Dedifferentiated amniotic fluid mesenchymal stem cell (primary cell): Measurements from ENCODE around the gene XRN2.
A peak's percentile ranks its signal among the peaks of the same experiment; 100 is the strongest.
"Not testable (repeated sequence)": the region's sequence is repeated elsewhere in the genome, so short reads cannot be mapped to it uniquely, and the experiment has no call there.

Experiments used
- DNase-seq: peaks from one replicate; pipeline ENCODE4 v3.0.0-alpha.2; 2016; ENCODE audit errors: extremely low spot score

Gene XRN2

DNA sequence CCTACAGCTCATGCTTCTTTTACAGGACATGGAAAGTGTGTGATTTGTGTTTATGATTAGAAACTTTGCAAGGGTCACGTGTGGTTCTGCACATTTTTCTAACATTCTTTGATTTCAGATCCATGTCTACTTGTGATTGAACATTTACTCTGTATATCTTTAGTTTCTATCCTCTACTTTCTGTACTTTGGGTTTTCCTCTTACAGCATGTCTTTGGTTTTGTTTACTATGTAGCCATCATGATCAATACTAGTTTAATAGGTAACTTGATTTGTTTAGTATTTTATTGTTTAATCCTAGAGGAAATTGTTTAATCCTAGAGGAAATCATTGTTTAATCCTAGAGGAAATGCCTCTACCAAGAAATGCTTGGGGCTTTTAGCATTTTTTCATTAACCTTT is 41.8 kb downstream of the XRN2 start:
- DNase-seq = no peak

DNA sequence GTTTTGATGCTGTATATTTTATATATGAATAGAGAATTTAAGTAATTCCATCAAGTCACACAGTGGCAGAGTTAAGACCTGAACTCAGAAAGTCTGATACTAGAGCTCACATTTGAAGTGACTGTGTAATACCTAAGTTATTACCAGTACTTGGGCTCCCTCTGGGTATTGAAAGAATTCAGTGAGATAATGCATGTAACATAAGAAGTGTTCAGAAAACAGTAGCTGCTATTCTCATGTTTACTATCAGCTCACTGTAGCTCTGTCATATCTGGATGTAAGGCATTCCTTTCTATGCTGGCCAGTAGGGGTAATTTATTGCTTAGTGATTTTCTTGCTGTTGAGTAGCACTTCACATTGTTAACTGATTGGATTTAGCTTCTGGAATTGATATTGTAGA is 49.6 kb downstream of the XRN2 start:
- peak; percentile 28 for DNase-seq

DNA sequence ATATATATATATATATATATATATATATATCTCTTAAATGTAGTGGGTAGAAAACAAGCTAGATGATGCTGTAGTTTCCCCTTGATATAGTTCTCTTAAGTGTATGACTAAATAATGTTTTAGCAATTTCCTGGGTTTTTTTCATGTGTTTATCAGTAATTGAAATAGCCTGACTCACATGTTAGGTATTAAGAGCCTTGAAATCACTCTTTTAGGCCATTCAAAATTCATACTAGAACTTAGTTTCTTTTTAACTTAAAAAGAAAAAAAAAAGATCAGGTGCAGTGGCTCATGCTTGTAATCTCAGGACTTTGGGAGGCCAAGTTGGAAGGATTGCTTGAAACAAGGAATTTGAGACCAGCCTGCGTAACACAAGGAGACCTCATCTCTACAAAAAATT is 50.1 kb downstream of the XRN2 start:
- DNase-seq = no peak

DNA sequence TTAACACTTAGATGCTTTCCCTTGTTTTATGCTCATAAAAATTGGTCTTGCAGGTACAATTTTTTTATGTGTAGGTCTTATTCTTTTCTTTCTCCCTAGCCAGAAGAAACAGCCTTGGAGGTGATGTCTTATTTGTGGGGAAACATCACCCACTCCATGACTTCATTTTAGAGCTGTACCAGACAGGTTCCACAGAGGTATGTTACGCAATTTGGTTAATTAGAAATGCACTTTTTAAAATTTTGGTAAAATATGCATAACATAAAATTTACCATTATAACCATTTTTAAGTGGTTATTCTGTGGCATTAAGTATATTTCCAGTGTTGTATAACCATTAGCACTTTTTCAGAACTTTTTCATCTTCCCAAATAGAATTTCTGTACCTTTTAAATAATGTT is 52.9 kb downstream of the XRN2 start:
- DNase-seq = no peak

DNA sequence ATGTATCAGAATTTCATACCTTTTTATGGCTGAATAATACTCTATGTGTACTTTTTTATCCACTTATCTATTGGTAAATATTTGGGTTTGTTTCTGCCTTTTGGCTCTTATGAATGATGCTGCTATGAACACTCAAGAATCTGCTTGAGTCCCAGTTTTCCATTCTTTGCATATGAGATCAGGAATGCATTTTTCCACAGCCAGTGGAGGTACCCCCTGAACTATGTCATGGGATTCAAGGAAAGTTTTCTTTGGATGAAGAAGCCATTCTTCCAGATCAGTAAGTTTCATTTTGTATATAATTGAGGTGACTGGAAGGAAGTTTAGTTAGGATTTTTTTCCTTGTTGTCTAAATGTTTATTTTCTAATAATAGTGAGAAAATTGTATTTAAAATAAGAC is 53.3 kb downstream of the XRN2 start:
- no peak for DNase-seq

DNA sequence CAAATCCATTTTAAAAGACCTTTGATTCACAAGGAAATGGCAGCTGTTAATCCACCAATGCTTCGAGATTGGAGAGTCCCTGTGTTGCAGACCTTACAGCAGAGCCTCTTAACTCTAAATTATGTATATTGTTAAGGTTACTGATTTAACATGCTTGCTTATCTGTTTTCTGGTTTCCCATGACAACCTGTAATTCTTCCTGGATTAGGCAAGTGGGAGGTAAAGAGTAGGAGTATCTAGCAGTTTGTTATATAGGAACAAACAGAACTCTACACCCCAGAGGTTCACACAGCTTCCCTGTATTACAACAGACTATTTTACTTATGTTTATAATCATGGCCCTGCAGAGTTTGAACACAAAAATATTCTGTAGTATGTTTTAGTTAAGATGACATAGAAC is 54.7 kb downstream of the XRN2 start:
- DNase-seq = no peak

DNA sequence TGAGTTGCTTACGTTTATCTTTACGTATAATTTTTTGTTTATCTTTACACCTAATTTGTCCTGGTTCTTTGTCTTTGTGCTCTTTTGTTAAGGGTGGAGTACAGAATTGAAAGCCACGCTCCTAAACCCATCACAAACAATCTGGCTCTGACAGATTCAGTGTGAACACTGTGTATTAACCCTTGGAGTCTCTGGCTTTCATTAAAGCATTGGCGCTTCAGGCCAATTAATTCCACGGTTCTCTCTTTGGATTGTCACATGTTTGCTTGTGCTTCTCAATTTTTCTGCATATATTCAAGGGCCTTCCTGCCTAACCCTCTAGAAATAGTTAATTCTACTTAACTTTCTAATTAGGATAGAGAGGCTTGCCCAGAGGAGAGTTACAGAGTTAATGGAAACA is 55.6 kb downstream of the XRN2 start:
- DNase-seq = no peak

DNA sequence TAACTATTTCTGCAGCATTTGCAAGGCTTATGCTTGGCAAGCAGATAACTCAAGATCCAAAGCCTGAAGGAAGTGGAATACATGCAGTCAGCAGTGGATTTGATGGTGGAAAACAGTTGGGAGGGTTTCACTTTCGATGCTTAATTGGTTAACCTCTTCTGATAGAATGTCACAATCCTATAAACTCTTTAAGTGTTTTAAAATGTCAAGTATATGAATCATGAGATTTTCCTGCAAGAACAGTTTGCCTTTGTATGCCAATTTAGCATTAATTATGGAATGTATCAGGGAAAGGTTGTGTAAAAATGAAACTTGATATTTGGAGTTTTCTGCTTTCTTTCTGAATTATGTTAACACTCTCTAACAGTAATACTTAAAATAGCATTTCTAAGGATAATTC is 57.6 kb downstream of the XRN2 start:
- peak; percentile 54 for DNase-seq

DNA sequence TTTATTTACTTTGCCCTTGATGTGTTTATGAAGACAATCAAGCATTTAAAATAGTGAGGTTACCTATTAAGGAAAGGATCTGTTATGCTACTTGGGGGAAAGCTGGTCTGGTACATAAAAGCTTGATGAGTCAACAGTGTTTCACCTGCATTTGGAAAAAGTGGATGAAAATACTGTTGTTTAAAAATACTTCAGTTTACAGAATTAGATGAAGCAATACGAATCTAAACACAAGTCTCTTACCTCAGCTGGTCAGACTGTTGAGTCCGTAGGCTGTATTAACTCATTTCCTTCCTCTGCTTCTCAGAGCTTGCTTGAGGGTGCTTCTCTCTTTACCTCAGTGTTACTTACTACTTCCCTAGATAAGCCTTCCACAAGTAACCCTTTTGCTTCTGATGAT is 58.1 kb downstream of the XRN2 start:
- no peak for DNase-seq

DNA sequence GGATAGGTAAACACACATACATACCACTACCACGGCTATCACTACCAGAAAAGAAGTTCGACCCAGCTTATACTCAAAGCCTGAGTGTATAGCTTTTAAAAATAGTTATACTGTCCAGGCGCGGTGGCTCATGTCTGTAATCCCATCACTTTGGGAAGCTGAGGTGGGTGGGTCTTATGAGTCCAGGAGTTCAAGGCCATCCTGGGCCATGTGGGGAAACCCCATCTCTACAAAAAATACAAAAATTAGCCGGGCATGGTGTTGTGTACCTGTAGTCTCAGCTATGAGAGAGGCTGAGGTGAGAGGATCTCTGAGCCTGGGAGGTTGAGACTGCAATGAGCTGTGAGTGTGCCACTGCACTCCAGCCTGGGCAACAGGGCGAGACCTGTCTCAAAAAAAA is 61.3 kb downstream of the XRN2 start:
- no peak for DNase-seq

DNA sequence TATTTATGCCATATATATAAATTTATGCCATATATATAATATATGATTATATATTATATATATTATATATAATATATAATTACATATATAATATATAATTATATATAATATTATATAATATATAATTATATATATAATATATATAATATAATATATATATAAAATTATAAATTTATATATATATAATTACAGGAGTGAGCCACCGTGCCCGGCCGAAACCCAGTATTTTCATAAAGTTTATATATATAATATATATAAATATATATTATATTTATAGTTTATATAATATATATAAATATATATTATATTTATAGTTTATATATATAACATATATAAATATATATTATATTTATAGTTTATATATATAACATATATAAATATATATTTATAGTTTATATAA is 62.6 kb downstream of the XRN2 start:
- DNase-seq = no peak

DNA sequence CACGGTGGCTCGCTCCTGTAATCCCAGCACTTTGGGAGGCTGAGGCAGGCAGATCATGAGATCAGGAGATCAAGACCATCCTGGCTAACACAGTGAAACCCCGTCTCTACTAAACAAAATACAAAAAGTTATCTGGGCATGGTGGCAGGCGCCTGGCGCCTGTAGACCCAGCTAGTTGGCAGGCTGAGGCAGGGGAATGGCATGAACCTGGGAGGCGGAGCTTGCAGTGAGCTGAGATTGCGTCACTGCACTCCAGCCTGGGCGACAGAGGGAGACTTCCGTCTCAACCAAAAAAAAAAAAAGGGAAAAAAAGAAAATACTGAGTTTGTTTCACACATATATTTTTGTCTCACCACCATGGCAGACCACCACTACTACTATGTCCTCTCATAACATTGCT is 63.1 kb downstream of the XRN2 start:
- not testable (repeated sequence) for DNase-seq

DNA sequence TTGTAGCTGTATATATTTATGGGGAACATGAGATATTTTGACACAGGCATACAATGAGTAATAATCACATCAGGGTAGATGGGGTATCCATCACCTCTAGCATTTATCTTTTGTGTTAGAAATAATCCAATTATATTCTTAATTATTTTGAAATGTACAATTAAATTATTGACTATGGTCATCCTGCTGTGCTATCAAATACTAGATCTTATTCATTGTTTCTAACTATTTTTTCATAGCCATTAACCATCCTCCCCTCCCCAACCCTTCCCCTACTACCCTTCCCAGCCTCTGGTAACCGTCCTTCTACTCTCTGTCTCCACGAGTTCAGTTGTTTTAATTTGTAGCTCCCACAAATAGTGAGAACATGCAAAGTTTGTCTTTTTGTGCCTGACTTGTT is 65.7 kb downstream of the XRN2 start:
- no peak for DNase-seq

DNA sequence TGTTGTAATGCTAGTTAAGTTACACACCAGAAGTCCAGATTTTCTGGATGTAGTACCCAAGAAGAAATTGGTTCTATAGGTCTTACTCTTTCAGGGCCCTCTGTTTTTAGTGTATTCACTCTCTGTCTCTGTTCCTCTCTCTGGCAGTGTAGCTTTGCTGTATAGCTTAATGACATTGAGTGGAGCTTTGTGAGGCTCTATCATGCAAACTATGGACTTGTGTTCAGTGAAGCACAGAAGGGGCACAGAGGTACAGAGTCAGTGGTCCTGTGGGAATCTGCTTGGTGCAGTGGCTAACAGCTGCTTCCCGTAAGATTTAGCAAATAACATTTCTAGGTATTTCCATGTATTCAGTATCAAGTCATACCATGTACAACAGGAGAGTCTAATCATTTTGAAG is 68.1 kb downstream of the XRN2 start:
- DNase-seq = no peak

DNA sequence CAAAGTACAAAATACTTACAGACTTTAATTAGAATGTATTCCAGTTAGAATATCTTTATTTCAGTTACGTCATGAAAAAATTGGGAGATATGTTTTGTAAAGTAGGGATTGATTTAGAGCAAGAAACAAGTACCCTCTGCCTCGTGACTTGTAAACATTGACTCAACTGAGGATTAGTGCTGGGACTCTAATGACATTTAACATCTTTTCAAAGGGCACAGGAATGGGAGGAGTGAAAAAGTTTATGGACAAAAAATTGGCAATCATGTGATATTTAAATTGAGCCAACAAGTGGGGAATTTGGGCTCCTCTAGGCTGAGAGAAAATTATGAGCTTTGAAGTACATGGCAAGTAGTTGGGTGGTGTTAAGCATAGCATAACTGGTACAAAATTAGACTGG is 68.9 kb downstream of the XRN2 start:
- no peak for DNase-seq

DNA sequence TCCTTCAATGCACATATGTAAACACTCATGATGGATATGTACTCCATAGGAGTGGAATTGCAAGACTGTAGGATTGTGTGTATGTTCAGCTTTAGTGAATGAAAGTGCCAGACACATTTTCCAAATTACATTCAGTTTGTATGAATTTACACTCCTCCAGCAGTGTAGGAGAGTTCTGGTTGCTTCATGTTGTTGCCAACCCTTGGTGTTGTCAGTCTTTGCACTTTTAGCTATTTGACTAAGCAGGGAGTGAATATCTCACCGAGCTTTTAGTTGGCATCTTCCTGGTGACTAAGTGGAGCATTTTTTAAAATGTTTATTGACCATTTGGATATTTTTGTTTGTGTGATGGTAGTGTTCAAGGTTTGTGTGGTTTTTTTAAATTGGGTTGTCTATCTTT is 70.3 kb downstream of the XRN2 start:
- no peak for DNase-seq

DNA sequence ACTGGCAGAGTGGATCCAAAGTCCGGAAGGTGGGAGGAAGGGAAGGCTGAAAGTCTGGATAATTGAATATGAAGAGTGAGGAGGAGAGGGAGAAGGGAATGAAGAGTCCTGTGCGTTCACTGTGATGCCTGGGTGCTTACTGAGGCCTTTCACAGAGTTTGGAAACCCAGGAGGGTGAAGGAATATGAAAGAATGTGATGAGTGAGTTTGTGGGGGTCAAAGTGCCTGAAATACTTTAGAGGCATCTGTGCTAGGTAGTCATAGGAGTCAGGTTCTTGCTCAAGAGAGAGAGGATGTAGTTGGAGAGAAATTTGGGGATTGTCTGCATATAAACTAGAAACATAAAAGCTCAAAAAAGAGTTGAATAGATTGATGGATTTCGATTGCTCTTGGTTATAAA is 73.5 kb downstream of the XRN2 start:
- DNase-seq = no peak

DNA sequence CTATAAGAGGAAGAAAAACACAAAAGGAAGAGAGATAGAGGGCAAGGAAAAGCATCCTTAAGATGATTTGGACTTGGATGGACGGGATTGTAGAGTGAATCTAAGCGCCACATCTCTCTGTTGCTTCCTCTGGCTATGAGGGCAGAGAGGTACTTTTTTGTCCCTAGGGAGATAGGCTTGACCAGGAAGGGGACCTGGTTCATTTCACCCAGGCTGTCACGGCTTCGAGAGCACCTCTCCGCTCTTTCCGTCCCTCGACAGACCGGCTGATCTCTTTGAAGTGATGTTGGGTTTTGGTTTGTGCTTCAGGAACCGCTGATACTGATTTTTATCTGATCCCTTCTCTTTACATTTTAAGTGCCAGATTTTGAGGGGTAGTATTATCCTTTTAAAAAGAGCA is 74.6 kb downstream of the XRN2 start:
- no peak for DNase-seq

DNA sequence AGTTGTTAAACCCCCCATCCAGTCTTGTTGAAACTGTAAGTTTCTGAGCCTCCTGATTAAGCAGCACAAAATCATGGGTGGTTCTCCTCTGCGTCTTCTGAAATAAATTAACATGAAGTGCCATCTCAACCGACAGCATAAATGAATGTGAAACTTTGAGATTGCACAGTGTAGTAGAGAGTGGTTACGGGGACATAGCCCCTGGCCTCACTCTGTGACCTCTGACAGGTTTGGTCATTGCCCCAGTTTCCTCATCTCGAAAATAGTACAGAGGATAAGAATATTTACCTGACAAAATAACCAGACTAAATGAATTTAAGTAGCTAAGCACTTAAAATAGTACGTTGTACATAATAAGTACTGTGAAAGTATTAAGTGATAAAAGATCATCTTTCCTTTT is 75.1 kb downstream of the XRN2 start:
- DNase-seq = no peak

DNA sequence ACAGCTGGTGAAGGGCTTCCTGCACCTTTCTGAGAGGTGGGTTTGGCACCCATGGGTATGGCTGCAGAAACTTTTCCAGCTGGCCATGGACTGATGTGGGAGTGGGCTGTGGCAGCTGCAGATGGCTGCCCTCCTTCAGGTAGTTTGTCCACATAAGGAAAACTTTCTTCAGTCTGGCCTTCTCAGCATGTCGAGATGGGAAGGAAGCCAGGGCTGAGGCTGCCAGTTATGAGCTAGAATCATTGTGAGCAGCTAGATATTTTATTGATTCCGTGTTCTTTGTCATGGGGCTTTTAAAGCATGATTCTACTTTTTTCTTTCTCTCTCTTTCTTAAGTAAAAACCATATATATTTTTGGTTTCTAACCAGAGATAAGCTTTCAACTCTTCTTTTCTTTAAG is 77.6 kb downstream of the XRN2 start:
- no peak for DNase-seq

DNA sequence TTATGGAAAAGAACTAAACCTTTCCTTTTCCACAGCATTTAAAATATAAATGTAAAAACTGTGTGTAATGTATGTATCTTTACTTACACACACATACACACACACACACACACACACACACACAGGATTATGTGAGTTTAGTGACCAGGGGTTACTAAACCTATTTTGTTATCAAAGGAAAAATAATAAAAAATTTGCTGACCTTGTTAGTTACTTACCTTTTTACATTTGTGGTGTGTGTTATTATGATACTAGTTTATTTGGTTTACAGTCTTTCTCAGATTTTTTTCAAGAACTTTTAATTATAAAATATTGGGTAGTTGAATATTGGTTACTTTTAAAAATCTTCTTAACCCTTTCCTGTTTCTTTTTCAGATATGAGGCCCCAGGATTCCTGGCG is 78.5 kb downstream of the XRN2 start:
- DNase-seq = no peak

DNA sequence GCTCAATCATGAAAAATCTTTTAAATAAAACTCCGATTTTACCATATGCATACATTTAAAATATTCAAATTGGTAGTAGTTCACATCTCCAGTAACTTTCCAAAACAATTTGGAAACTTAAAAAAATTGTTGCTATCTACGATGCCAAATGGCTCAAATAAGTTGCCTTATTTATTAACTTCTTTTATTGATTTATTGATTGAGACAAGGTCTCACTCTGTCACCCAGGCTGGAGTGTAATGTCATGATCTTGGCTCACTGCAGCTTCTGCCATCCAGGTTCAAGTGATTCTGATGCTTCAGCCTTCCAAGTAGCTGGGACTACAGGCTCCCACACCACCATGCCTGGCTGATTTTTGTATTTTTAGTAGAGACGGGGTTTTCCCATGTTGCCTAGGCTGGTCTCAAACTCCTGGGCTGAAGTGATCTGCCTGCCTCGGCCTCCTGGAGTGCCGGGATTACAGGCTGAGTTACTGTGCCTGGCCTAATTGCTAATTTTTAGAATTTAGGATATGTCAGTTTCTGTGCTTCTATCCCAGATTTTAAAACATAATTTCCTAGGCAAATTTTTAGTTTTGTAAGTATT is 81.3 kb downstream of the XRN2 start:
- DNase-seq = no peak

DNA sequence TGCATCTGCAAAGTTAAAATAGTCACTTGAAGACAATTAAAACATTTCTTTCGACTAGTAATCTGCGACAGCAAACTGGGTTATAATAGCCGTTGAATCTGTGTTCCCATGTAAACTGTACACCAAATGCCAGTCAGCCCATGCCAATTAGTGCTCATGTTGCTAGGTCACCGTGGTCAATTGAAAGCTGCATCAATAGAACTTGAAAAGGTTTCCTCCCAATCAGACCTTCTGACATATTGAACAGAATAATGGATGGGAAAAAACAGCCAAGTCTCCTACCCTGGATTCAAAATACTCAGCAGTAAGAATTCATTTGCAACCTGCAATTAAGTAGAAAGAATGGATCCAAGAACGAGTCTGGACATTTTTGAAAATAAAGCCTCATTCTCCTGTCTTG is 83.0 kb downstream of the XRN2 start:
- DNase-seq = no peak

DNA sequence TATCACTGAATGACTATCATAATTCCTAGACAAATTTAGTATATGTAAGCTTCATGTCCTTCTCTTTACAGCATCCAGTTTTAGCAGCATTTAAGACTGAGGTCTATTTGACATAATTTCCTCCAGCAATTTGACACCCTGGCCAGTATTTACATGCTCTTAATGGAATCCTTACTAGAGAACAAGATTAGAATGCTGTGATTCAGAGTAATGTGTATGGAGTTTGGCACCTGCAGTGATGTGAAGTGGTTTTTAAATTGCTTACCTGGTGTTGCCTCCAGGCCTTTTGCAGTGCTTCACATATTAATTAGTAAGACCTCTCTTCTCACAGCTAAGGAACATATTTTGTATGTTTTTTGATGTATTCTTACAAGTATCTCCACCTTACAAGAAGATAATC is 84.4 kb downstream of the XRN2 start:
- DNase-seq = no peak

DNA sequence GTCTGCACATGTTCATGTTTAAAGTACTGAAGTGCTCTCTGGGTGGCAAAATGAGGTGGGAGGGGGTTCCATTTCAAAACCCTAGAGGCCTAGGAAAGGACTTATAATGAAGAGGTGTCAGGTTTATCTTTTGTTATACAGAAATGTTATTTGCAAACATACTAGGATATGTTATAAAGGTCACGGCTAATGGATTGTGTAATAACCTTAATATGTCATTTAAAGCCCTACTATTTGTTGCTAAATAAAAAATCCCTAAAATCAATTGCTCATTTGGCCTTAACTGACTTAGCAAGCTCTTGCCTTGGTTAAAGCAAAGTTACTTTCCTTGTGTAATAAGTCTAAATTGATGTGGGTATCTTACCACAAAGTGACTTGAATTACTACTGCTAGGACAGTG is 85.4 kb downstream of the XRN2 start:
- no peak for DNase-seq
